GM12872 (cell line): ENCODE measurements around the gene RRAS2.

Experiments used
- CTCF ChIP-seq: IDR thresholded peaks from 3 replicates; pipeline ENCODE4 v1.5.1; 2011; ENCODE audit warnings: low read depth, mild to moderate bottlenecking, low read length, moderate library complexity; ENCODE audit not compliant: insufficient read depth

RRAS2 gene

GRCh38 chr11:14310679-14311078, 48.3 kb downstream of the RRAS2 start:
- no peak for TF ChIP-seq CTCF

DNA sequence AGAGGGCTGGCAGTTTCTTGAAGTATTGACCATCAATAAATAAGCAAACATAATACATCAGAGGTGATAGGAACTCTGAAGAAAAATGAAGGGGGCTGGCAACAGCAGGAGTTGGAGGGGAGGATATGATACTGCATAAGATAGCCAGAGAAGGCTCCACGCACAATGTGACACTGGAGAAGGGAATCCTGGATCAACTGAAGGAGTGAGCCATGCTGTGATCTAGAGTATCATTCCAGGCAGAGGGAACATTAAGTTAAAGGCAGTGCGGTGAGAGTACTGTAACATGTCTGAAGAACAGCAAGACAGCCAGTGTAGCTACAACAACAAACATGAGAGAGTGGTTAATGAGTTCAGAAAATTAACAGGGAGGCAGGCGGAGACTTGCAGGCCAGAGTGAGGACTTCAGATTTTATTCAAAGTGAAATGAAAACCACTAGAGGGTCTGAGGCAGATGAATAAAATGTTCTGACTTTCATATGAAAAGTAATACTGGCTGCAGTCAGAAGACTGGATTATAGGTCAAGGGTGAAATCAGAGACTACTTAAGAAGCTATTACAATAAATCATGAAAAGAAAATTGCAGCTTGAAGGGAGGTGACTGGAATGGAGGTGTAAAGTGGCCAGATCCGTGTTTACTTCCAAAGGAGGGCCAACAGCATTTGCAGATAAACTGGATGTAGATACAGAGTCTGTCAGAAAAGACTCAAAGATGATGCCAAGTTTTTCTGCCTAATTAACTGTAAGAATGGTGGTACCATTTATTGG, 49.4 kb downstream of the RRAS2 start:
- TF ChIP-seq CTCF = no peak

- no peak for TF ChIP-seq CTCF
Measured at GRCh38 chr11:14308897-14309387, 50.0 kb downstream of the RRAS2 start.

- peak; percentile 70 for TF ChIP-seq CTCF
Measured at GRCh38 chr11:14308114-14308896, 50.7 kb downstream of the RRAS2 start.

- peak; percentile 54 for TF ChIP-seq CTCF
Measured at GRCh38 chr11:14306481-14306880, 52.5 kb downstream of the RRAS2 start.

DNA sequence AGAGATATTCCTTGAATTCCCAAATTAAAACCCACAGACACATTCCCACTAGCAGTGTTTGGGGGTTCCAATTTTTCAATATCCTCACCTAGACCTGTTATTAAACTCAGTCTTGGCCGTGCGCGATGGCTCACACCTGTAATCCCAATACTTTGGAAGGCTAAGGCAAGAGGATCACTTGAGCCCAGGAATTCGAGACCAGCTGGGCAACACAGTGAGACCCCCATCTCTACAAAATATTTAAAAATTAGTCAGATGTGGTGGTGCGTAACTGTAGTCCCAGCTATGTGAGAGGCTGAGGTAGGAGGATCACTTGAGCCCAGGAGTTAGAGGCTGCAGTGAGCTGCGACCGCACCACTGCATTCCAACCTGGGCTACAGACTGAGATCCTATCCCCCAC, 53.3 kb downstream of the RRAS2 start:
- TF ChIP-seq CTCF = no peak

- TF ChIP-seq CTCF = no peak
Measured at GRCh38 chr11:14304601-14305000, 54.4 kb downstream of the RRAS2 start.
